ENCODE measurements around the gene CEND1. TPM values are rescaled to one million over a fixed set of nuclear protein-coding genes. Genes with fewer than 3 reads are reported as not detected.

The CEND1 gene
- polyA plus RNA-seq, 1 experiment: 0.55 TPM

- Histone ChIP-seq H3K27ac (ENCODE audit: low read depth, low read length) (no peak overlapping the region), H3K27me3 (ENCODE audit: control insufficient read depth, insufficient read depth, low read length) (no peaks in the 10 kb centered on the region), H3K9me3 (ENCODE audit: control insufficient read depth, insufficient read depth, low read length) (no peaks in the 10 kb centered on the region; the same call in 1 of the 2 replicates), H3K4me3 (ENCODE audit: low read depth, low read length) (no peak overlapping the region)
- no peak for TF ChIP-seq CTCF (IDR thresholded peaks at IDR 0.05; ENCODE audit: low read depth, low read length)
- ChIA-PET POLR2A (no interaction called here), CTCF (no interaction called here)
- DNase-seq (ENCODE audit: low read depth, low spot score): no peak
Measured at GRCh38 chr11:792873-793272, 3.0 kb upstream of the CEND1 start.

DNA sequence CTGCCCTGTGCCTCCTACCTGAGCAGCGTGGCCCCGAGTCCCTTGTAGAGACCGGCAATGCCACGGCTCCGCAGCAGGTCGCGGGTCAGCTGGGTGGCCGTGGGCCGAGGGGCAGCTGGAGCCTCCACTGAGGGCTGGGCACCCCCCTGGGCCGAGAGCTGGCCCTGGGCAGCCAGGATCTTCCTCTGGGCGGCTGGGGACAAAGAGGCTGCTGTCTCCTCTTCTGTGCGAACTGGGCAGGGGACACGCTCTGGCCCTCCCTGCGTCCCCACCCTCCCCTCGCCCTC, 2.6 kb upstream of the CEND1 start:
- Histone ChIP-seq H3K27ac (ENCODE audit: low read depth, low read length) (no peak overlapping the region), H3K27me3 (ENCODE audit: control insufficient read depth, insufficient read depth, low read length) (no peaks in the 10 kb centered on the region), H3K4me3 (ENCODE audit: low read depth, low read length) (no peak overlapping the region), H3K9me3 (ENCODE audit: control insufficient read depth, insufficient read depth, low read length) (no peaks in the 10 kb centered on the region; the same call in 1 of the 2 replicates)
- no peak for DNase-seq (ENCODE audit: low read depth, low spot score)
- POLR2A ChIA-PET: no interaction called here
- CTCF ChIA-PET: no interaction called here
- TF ChIP-seq CTCF (IDR thresholded peaks at IDR 0.05; ENCODE audit: low read depth, low read length): no peak

GRCh38 chr11:791658-792534, 2.0 kb upstream of the CEND1 start:
- no peak for DNase-seq (ENCODE audit: low read depth, low spot score)
- Histone ChIP-seq H3K27me3 (ENCODE audit: control insufficient read depth, insufficient read depth, low read length) (no peaks in the 10 kb centered on the region), H3K4me3 (ENCODE audit: low read depth, low read length) (no peak overlapping the region), H3K27ac (ENCODE audit: low read depth, low read length) (no peak overlapping the region), H3K9me3 (ENCODE audit: control insufficient read depth, insufficient read depth, low read length) (no peaks in the 10 kb centered on the region; the same call in 1 of the 2 replicates)
- CTCF ChIA-PET: no interaction called here
- no peak for TF ChIP-seq CTCF (IDR thresholded peaks at IDR 0.05; ENCODE audit: low read depth, low read length)
- POLR2A ChIA-PET: no interaction called here

- H3K27me3 ChIP-seq (ENCODE audit: control insufficient read depth, insufficient read depth, low read length): no peaks in the 10 kb centered on the region
- no peak for TF ChIP-seq CTCF (IDR thresholded peaks at IDR 0.05; ENCODE audit: low read depth, low read length)
- H3K27ac ChIP-seq (ENCODE audit: low read depth, low read length): no peak overlapping the region
- ChIA-PET POLR2A (interaction anchor here (2.0 kb wide), 1 partner anchor 15 kb away, joined by 9 read pairs; the partner anchor contains the start of gene GATD1), CTCF (no interaction called here)
- H3K9me3 ChIP-seq (ENCODE audit: control insufficient read depth, insufficient read depth, low read length): no peaks in the 10 kb centered on the region; the same call in 1 of the 2 replicates
- H3K4me3 ChIP-seq (ENCODE audit: low read depth, low read length): no peak overlapping the region
- DNase-seq (ENCODE audit: low read depth, low spot score): no peak
Measured at GRCh38 chr11:790721-791564, 1.1 kb upstream of the CEND1 start.

All from AG04450 (cell line).